Measurements from ENCODE around the gene LRRC49. TPM values are rescaled to one million over a fixed set of nuclear protein-coding genes. Genes with fewer than 3 reads are reported as not detected.

Gene LRRC49
- total RNA-seq, 1 experiment from 2014 or later, result 8.3 TPM

GRCh38 chr15:71008250-71008870 lies 115.7 kb downstream of the LRRC49 start:
- no peak overlapping the region for H4K8ac ChIP-seq (replicated peaks; ENCODE audit: insufficient read length, low read depth, low read length)
- no peak overlapping the region for H2BK120ac ChIP-seq (ENCODE audit: low read depth, low read length, poor library complexity, severe bottlenecking)
- no peak overlapping the region for H3K18ac ChIP-seq (ENCODE audit: insufficient read length, low read depth, low read length)
- no peaks in the 10 kb centered on the region for H3K4me1 ChIP-seq (ENCODE audit: insufficient read depth, low read length)
- H3K79me2 ChIP-seq (ENCODE audit: insufficient read depth, low read length), result no peaks in the 10 kb centered on the region
- H2BK12ac ChIP-seq (ENCODE audit: insufficient read length, low read depth, low read length), result no peak overlapping the region
- H3K56ac ChIP-seq (ENCODE audit: insufficient read length, low read depth, low read length), result no peak overlapping the region
- no peak overlapping the region for H4K91ac ChIP-seq (ENCODE audit: insufficient read length, low read depth, low read length)
- no peak overlapping the region for H2BK20ac ChIP-seq (ENCODE audit: low read depth, low read length, poor library complexity, severe bottlenecking)
- H3K9me3 Mint-ChIP-seq, result no peaks in the 10 kb centered on the region
- H3K9ac ChIP-seq (ENCODE audit: extremely low read depth, insufficient read length, low read length), result no peak overlapping the region
- H3K4ac ChIP-seq (ENCODE audit: low read depth, low read length), result no peak overlapping the region
- no peak for TF ChIP-seq CTCF (conservative IDR thresholded peaks at IDR 0.05)
- no peaks in the 10 kb centered on the region for H3K27me3 ChIP-seq (ENCODE audit: insufficient read depth, low read length)
- no peak overlapping the region for H3K23ac ChIP-seq (ENCODE audit: insufficient read length, low read depth, low read length)
- H4K5ac ChIP-seq (ENCODE audit: insufficient read length, low read depth, low read length), result no peak overlapping the region
- no peaks in the 10 kb centered on the region for H3K27me3 Mint-ChIP-seq (ENCODE audit: low read depth)
- H3K27ac ChIP-seq (ENCODE audit: insufficient read length, low read depth, low read length), result no peak overlapping the region
- no peaks in the 10 kb centered on the region for H3K79me1 ChIP-seq (ENCODE audit: insufficient read depth, low read depth, low read length, poor library complexity, severe bottlenecking)
- H3K4me1 Mint-ChIP-seq, result no peaks in the 10 kb centered on the region
- H2BK15ac ChIP-seq (ENCODE audit: low read depth, low read length), result no peak overlapping the region
- no peak overlapping the region for H3K27ac Mint-ChIP-seq
- H3K4me3 Mint-ChIP-seq, result no peak overlapping the region
- no peaks in the 10 kb centered on the region for H4K20me1 ChIP-seq (ENCODE audit: control insufficient read depth, insufficient read depth, insufficient read length)
- H3T11ph ChIP-seq (ENCODE audit: low read length), result no peak overlapping the region
- no peak overlapping the region for H3K14ac ChIP-seq (ENCODE audit: insufficient read depth, low read length)
- no CpG with 5 or more reads among the region's 2 CpGs for WGBS (ENCODE audit: extremely low coverage, insufficient read length, low lambda C conversion rate)
- DNase-seq, result no peak
- H2AK5ac ChIP-seq (ENCODE audit: insufficient read length, low read length), result no peak overlapping the region
- H2BK5ac ChIP-seq (ENCODE audit: insufficient read length, low read length), result no peak overlapping the region
- no peaks in the 10 kb centered on the region; a peak in 1 of 7 replicates for H3K36me3 Mint-ChIP-seq (ENCODE audit: insufficient read depth in 1 of 3, low read depth in 3 of 3)
- H3K23me2 ChIP-seq (ENCODE audit: insufficient read length, low read depth, low read length, poor library complexity, severe bottlenecking), result no peaks in the 10 kb centered on the region
- H2AFZ ChIP-seq (ENCODE audit: low read length), result no peak overlapping the region
- no peaks in the 10 kb centered on the region for H3K9me3 ChIP-seq (ENCODE audit: control insufficient read depth, low read depth, low read length)
- no peak overlapping the region for H3K4me2 ChIP-seq (ENCODE audit: insufficient read depth, insufficient read length, low read length)
